Activated naive CD4-positive, alpha-beta T cell treated with anti-CD3 and anti-CD28 coated beads for 36 hours (primary cell): ENCODE measurements around the gene PLA2G3. TPM values are rescaled to one million over a fixed set of nuclear protein-coding genes. Genes with fewer than 3 reads are reported as not detected.

Experiments used
- CTCF ChIA-PET: fragments of 350-600 bp; sonication (Branson Sonifier 250); formaldehyde crosslinking; loops from one replicate; lab custom pipeline; 2021; ENCODE audit warnings: antibody characterized with exemption; lab: Charles Lee
- DNase-seq: peaks from one replicate; pipeline ENCODE4 v3.0.0-alpha.2; 2020
- H3K27ac Mint-ChIP-seq: one replicate; pipeline ENCODE4 v1.8.0; 2021; ENCODE audit warnings: mild to moderate bottlenecking, mixed read lengths
- H3K27me3 Mint-ChIP-seq: one replicate; pipeline ENCODE4 v1.8.0; 2021; ENCODE audit warnings: low read depth, mixed read lengths
- H3K36me3 Mint-ChIP-seq: one replicate; pipeline ENCODE4 v1.8.0; 2021; ENCODE audit warnings: low read depth, mixed read lengths
- H3K4me1 Mint-ChIP-seq: one replicate; pipeline ENCODE4 v1.8.0; 2021; ENCODE audit warnings: low read depth, mixed read lengths
- H3K4me3 Mint-ChIP-seq: one replicate; pipeline ENCODE4 v1.8.0; 2021; ENCODE audit warnings: mild to moderate bottlenecking, moderate library complexity, mixed read lengths
- H3K9me3 Mint-ChIP-seq: one replicate; pipeline ENCODE4 v1.8.0; 2021; ENCODE audit warnings: mixed read lengths
- intact Hi-C: fragments of 100-400 bp; cut with micrococcal nuclease; formaldehyde crosslinking; loops from one replicate; pipeline ENCODE4 v1.15.1; 2023
- total RNA-seq, 2 experiments: library from RNA; stranded (reverse); gene quantifications; one replicate each; pipeline ENCODE4 v1.2.3, GENCODE V29; 2021

Gene PLA2G3
- total RNA-seq, 2 experiments from 2014 or later, result not detected

DNA sequence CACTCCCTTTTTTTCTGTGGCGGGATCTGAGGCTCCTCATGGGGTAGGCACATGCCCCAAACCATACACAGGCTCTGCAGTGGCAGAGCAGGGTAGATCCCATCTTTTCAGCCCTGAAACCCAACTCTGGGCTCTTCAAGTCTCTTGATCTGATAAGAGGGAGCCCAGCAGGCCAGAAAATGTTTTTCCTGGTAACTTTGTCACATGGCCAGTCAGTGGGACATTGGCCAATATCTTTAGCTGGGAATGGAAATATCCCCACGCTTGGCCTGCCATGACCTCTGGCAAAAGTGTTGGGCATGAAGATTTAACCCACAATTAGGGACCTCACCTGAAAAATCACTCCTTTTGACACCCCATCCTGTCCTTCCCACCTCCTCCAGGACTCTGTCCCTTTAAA is 9.4 kb downstream of the PLA2G3 start:
- no peaks in the 10 kb centered on the region for H3K36me3 Mint-ChIP-seq
- H3K4me1 Mint-ChIP-seq, result no peaks in the 10 kb centered on the region
- no peak overlapping the region for H3K27ac Mint-ChIP-seq
- CTCF ChIA-PET, result no interaction called here
- H3K27me3 Mint-ChIP-seq, result peaks cover 4% of the 10 kb centered on the region
- intact Hi-C loops, result no loop called here
- H3K4me3 Mint-ChIP-seq, result no peak overlapping the region
- H3K9me3 Mint-ChIP-seq, result no peaks in the 10 kb centered on the region
- DNase-seq, result no peak

DNA sequence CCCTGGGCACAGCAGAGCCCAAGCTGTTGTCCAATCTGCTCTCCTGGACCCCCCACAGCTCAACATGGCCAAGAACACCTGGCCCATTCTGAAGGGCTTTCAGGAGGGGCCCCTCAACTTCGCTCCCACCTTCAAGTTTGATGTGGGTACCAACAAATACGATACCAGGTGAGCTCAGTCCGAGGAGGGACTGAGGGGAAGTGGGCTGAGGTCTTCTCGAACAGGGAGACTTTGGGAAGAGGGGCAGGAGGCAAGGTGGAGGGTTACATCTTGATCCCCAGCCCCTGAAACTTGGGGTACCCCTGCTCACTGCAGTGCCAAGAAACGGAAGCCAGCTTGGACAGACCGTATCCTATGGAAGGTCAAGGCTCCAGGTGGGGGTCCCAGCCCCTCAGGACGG is 12.2 kb downstream of the PLA2G3 start:
- no peak overlapping the region for H3K4me3 Mint-ChIP-seq
- no peak overlapping the region for H3K27ac Mint-ChIP-seq
- H3K36me3 Mint-ChIP-seq, result no peaks in the 10 kb centered on the region
- intact Hi-C loops, result no loop called here
- no peak for DNase-seq
- H3K27me3 Mint-ChIP-seq, result peaks cover 4% of the 10 kb centered on the region
- CTCF ChIA-PET, result interaction anchor here (1.8 kb wide), 1 partner anchor 43 kb away, joined by 4 read pairs; no protein-coding TSS in a partner anchor
- no peaks in the 10 kb centered on the region for H3K9me3 Mint-ChIP-seq
- H3K4me1 Mint-ChIP-seq, result no peaks in the 10 kb centered on the region

DNA sequence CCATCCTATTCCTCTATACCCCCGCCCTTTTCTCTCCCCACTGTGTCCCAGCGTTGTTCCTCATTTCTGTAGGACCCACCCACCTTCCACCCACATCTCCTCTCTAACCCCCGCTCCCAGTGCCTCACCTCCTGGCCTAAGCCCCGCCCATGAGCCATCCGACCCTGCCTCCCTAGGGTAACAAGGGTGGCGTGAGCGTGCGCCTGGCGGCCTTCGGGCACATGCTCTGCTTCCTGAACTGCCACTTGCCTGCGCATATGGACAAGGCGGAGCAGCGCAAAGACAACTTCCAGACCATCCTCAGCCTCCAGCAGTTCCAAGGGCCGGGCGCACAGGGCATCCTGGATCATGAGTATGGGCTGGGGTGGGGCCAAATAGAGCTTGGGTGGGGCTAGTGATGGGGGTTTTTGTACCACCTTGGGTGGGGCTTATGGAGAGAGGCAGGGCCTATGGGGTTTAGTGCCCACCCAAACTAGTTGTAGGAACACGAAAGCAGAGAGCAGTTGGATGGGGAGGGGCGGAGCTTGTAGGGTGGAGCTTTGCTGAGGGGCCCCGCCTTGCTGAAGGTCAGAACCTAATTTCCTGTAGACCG is 13.0 kb downstream of the PLA2G3 start:
- Mint-ChIP-seq H3K27ac (no peak overlapping the region), H3K4me1 (no peaks in the 10 kb centered on the region), H3K9me3 (no peaks in the 10 kb centered on the region), H3K27me3 (peaks cover 4% of the 10 kb centered on the region), H3K4me3 (no peak overlapping the region), H3K36me3 (no peaks in the 10 kb centered on the region)
- no peak for DNase-seq
- CTCF ChIA-PET, result interaction anchor here (1.8 kb wide), 1 partner anchor 42 kb away, joined by 4 read pairs; no protein-coding TSS in a partner anchor
- intact Hi-C loops, result no loop called here

DNA sequence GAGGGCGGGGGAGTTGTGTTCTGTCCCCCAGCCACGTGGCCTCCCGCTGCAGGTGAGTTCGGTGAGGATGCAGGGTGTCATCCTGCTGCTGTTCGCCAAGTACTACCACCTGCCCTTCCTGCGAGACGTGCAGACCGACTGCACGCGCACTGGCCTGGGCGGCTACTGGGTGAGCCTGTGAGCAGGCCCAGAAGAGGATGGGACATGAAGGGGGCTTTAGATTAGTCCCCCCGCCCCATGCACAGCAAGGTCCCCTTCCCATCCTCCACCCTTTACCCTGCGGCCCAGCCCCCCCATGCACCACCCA is 13.5 kb downstream of the PLA2G3 start:
- intact Hi-C loops, result no loop called here
- Mint-ChIP-seq H3K4me1 (no peaks in the 10 kb centered on the region), H3K27ac (no peak overlapping the region), H3K4me3 (no peak overlapping the region), H3K9me3 (no peaks in the 10 kb centered on the region), H3K27me3 (peaks cover 4% of the 10 kb centered on the region), H3K36me3 (no peaks in the 10 kb centered on the region)
- DNase-seq, result no peak
- CTCF ChIA-PET, result no interaction called here

DNA sequence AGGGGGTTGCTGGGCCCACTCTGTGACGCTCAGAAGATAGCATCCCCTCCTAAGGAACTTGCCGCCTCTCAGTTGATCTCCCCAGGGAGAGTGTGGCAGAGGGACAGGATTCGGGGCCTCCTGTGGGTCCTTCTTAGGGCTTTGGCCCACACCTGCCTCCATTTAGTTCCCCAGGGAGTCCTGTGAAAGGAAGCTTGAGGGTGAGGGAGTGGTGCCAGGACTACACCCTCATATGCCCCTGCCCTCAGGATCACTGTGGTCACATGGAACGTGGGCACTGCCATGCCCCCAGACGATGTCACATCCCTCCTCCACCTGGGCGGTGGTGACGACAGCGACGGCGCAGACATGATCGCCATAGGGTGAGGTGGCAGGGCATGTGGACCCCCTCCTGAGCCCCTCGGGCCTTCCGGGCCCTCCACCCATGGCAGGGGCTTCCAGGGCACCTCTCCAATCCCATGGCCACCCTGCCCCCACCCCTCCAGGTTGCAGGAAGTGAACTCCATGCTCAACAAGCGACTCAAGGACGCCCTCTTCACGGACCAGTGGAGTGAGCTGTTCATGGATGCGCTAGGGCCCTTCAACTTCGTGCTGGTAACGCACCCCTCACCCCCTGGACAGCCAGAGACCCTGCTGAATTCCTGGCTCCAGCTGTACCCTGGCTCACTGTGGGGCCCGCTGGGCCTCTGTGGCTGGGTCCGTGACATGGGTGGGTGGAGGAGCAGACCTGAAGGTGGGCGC is 14.0 kb downstream of the PLA2G3 start:
- no peaks in the 10 kb centered on the region for H3K9me3 Mint-ChIP-seq
- no peaks in the 10 kb centered on the region for H3K4me1 Mint-ChIP-seq
- H3K27ac Mint-ChIP-seq, result no peak overlapping the region
- H3K27me3 Mint-ChIP-seq, result peaks cover 4% of the 10 kb centered on the region
- H3K36me3 Mint-ChIP-seq, result no peaks in the 10 kb centered on the region
- no peak for DNase-seq
- intact Hi-C loops, result no loop called here
- CTCF ChIA-PET, result no interaction called here
- H3K4me3 Mint-ChIP-seq, result no peak overlapping the region

DNA sequence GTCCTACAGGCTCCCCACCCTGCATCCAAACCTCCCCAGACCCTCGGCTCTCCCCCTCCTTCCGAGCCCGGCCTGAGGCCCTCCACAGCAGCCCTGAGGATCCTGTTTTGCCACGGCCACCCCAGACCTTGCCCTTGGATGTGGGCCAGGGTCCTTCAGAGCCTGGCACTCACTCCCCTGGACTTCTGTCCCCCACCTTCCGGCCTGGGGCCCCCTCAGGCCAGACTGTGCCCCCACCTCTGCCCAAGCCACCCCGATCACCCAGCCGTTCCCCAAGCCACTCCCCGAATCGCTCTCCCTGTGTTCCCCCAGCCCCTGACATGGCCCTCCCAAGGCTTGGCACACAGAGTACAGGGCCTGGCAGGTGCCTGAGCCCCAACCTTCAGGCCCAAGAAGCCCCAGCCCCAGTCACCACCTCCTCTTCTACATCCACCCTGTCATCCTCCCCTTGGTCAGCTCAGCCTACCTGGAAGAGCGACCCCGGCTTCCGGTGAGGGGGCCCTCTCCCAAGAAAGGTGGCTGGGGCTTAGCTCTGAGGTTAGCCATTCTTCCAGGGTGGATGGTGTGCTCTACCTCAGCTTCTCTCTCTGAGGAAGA is 14.7 kb downstream of the PLA2G3 start:
- intact Hi-C loops, result no loop called here
- H3K4me3 Mint-ChIP-seq, result no peak overlapping the region
- H3K4me1 Mint-ChIP-seq, result no peaks in the 10 kb centered on the region
- no peak for DNase-seq
- H3K27ac Mint-ChIP-seq, result no peak overlapping the region
- CTCF ChIA-PET, result no interaction called here
- H3K36me3 Mint-ChIP-seq, result no peaks in the 10 kb centered on the region
- H3K9me3 Mint-ChIP-seq, result no peaks in the 10 kb centered on the region
- peaks cover 4% of the 10 kb centered on the region for H3K27me3 Mint-ChIP-seq

DNA sequence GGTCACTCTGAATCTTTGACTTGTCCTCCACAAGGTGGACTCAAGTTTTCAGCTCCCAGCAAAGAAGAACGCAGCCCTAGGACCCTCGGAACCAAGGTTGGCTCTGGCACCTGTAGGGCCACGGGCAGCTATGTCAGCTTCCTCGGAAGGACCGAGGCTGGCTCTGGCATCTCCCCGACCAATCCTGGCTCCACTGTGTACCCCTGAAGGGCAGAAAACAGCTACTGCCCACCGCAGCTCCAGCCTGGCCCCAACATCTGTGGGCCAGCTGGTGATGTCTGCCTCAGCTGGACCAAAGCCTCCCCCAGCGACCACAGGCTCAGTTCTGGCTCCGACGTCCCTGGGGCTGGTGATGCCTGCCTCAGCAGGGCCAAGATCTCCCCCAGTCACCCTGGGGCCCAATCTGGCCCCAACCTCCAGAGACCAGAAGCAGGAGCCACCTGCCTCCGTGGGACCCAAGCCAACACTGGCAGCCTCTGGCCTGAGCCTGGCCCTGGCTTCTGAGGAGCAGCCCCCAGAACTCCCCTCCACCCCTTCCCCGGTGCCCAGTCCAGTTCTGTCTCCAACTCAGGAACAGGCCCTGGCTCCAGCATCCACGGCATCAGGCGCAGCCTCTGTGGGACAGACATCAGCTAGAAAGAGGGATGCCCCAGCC is 15.4 kb downstream of the PLA2G3 start:
- no peak overlapping the region for H3K27ac Mint-ChIP-seq
- no peaks in the 10 kb centered on the region for H3K9me3 Mint-ChIP-seq
- H3K4me1 Mint-ChIP-seq, result no peaks in the 10 kb centered on the region
- intact Hi-C loops, result no loop called here
- H3K27me3 Mint-ChIP-seq, result peaks cover 4% of the 10 kb centered on the region
- no peak overlapping the region for H3K4me3 Mint-ChIP-seq
- CTCF ChIA-PET, result no interaction called here
- no peak for DNase-seq
- H3K36me3 Mint-ChIP-seq, result no peaks in the 10 kb centered on the region

DNA sequence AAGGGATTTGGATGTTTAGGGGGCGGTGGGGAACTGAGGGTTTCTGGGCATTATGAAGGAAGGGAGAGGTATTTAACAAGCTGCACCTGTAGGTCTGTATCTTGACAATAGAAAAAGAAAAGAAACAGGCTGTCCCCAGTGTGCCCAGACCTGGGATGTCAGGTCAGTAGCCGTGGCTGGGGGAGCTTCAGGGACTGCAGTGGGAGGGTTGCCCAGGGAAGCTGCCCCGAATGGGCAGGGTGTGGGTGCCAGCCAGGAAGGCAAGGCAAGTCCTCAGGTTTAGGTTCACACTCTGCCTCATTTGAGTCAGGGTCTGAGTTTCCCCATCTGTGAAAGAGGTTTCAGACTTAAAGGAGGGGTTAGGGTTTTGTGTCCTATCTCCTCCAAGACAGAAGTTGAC is 16.0 kb downstream of the PLA2G3 start:
- intact Hi-C loops, result no loop called here
- CTCF ChIA-PET, result no interaction called here
- H3K4me1 Mint-ChIP-seq, result no peaks in the 10 kb centered on the region
- DNase-seq, result no peak
- H3K27me3 Mint-ChIP-seq, result peaks cover 4% of the 10 kb centered on the region
- H3K36me3 Mint-ChIP-seq, result no peaks in the 10 kb centered on the region
- no peaks in the 10 kb centered on the region for H3K9me3 Mint-ChIP-seq
- no peak overlapping the region for H3K4me3 Mint-ChIP-seq
- H3K27ac Mint-ChIP-seq, result no peak overlapping the region

DNA sequence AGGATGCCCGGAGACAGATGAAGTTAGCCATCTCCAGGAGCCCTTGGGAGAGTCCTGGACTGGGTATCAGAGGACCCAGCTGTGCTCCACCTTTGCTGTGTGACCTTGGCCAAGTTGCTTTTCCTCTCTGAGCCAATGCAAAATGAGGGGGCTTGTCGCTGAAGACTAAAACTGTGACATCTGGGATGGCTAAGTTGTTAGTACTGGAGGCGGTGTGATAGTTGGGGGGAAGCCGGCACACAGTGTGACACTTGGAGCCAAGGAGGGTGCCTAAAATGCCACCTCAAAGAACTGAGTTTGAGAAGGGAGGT is 17.1 kb downstream of the PLA2G3 start:
- Mint-ChIP-seq H3K4me1 (no peaks in the 10 kb centered on the region), H3K4me3 (no peak overlapping the region), H3K36me3 (no peaks in the 10 kb centered on the region), H3K27me3 (peaks cover 4% of the 10 kb centered on the region), H3K9me3 (no peaks in the 10 kb centered on the region), H3K27ac (no peak overlapping the region)
- intact Hi-C loops, result no loop called here
- CTCF ChIA-PET, result no interaction called here
- no peak for DNase-seq

DNA sequence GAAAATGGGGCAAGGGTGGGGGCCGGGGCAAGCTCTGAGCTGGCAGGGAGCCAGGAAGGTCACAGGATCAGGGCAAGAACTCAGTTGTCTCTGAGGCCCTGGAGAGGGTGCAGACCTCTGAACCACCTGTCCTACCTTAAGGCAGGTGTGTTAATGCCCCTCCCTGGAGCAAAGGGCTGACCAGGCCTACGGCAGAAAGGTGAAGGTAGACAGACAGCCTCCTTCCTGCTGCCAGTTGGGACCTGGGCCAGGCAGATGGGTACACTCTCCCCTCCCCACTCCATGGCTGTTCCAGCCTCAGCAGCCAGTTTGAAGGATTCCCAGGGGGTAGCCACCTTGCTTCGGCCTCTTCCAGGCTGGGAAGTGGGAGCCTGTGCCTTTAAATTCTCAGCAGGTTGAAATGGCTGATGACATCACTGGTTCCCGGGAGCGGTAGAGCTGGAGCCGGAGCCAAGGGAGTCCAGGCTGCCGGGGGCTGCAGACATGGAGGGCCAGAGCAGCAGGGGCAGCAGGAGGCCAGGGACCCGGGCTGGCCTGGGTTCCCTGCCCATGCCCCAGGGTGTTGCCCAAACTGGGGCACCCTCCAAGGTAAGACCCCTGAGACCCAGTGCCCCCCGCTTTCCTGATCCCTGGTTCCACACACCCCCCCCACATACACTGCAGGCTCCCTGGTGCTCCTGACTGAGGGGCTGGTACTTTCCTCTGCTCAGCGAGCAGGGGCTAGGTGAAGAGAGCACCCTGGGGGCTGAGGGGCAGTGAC is 17.6 kb downstream of the PLA2G3 start, which contains the start of gene INPP5J:
Gene INPP5J (plus strand): TSS at position 435 of the 760 bp plus-strand sequence. CDS start 49 bp downstream, at position 484.
- H3K4me3 Mint-ChIP-seq, result no peak within 1 kb of the TSS
- no peak for DNase-seq
- no peaks in the 10 kb centered on the region for H3K4me1 Mint-ChIP-seq
- no peaks in the 10 kb centered on the region for H3K36me3 Mint-ChIP-seq
- H3K9me3 Mint-ChIP-seq, result no peaks in the 10 kb centered on the region
- H3K27me3 Mint-ChIP-seq, result no peaks in the 10 kb centered on the region
- CTCF ChIA-PET, result no interaction called here
- no peak within 1 kb of the TSS for H3K27ac Mint-ChIP-seq
- intact Hi-C loops, result no loop called here

DNA sequence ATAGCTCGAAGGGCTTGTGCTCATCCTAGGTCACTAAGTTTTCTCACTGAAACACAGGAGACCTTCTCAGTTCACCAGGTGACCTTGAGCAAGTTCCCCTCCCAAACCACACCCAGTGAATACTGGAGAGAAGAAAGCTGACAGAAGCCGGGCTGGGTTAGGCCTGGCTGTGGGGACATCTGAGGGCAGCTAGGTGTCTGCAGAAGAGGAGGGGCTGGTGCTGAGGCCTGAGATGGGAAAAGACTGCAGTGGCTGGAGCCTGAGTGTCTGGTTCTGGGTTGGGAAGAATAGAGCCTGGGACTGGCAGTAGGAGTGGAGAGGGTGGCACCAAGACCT is 18.1 kb downstream of the PLA2G3 start:
- H3K4me3 Mint-ChIP-seq, result no peak overlapping the region
- CTCF ChIA-PET, result no interaction called here
- H3K4me1 Mint-ChIP-seq, result no peaks in the 10 kb centered on the region
- H3K9me3 Mint-ChIP-seq, result no peaks in the 10 kb centered on the region
- intact Hi-C loops, result no loop called here
- no peak overlapping the region for H3K27ac Mint-ChIP-seq
- DNase-seq, result no peak
- no peaks in the 10 kb centered on the region for H3K36me3 Mint-ChIP-seq
- H3K27me3 Mint-ChIP-seq, result no peaks in the 10 kb centered on the region

DNA sequence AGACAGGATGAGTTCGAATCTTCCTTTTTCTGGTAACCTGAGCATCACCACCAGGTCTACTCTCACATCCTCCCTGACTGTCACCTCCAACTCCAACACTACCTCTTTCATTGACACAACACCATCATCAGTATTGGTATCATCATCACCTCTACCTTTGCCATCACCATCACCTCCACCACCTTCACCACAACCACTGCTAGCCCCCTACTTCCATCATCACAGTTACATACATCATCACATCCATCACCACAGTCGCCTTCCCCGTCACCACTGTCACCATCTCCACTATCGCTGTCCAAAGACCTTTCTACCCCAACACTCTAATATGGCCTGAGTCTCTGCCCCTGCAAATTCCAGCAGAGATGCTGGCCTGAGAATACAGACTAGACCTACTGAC is 18.9 kb downstream of the PLA2G3 start:
- Mint-ChIP-seq H3K27me3 (no peaks in the 10 kb centered on the region), H3K4me1 (no peaks in the 10 kb centered on the region), H3K36me3 (no peaks in the 10 kb centered on the region), H3K27ac (no peak overlapping the region), H3K4me3 (no peak overlapping the region), H3K9me3 (no peaks in the 10 kb centered on the region)
- CTCF ChIA-PET, result no interaction called here
- DNase-seq, result no peak
- intact Hi-C loops, result no loop called here
